Measurements from ENCODE around the gene MPZ.
"Not testable (repeated sequence)": the region's sequence is repeated elsewhere in the genome, so short reads cannot be mapped to it uniquely, and the experiment has no call there.

MPZ gene
- total RNA-seq: 2.0 to 3.1 reads per million in 2 donors

DNA sequence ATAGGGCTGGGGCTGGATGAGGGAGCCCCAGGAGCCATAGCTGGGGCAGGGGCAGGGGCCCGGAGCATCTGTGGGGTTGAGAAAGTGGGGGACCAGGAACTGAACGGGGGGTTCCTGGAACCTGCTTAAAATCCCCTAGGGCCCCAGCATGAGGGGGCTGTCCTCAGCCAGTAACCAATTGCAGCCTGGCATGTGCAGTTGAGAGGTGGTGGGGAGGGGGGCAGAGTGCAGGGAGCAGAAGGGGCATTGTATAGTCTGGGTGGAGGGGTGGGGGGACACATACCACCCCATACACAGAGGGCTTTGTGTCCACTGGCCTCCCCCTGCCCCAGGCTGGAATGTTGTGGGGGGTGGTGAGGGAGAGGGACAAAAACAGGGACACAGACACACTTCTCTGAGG lies at the start of gene MPZ:
TSS of gene MPZ (minus strand) at position 101 of the 400 bp plus-strand sequence. CDS start at position 38, 63 bp downstream.
- no peak for DNase-seq

DNA sequence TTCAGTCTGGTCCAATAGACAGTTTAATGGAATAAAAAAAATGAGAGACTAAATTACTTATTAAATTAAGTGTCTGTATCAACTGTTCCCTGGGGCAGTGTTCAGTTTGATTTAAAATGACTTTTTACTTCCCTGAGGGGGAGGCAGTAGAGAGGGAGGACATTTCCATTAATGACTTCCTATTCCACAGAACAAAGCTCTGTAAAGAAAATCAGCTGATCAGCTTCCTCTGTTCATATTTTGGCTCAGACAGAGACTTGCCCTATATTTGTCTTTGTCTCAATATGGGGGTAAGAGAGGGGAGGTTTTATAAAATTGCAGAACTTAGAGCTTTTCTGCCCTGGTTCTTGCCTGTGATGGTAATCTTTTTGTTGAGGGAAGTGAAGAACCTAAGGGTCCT lies 49.5 kb upstream of the MPZ start:
- DNase-seq: no peak

DNA sequence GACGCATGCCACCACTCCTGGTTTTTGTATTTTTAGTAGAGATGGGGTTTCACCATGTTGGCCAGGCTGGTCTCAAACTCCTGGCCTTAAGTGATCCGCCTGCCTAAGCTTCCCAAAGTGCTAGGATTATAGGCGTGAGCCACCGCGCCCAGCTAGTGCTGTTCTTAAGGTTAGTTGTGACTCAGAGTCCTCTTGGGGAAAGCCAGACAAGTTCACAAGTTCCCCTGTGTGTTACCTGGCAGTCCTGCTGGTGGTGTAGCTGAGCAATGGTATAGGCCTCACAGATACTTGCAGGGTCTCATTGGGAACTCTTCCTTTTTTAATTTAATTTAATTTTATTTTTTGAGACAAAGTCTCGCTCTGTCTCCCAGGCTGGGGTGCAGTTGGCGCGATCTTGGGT lies 47.3 kb upstream of the MPZ start:
- DNase-seq: no peak

- no peak for DNase-seq
Measured at GRCh38 chr1:161351482-161351881, 41.7 kb upstream of the MPZ start.

- no peak for DNase-seq
Measured at GRCh38 chr1:161350671-161351070, 40.9 kb upstream of the MPZ start.

GRCh38 chr1:161342821-161343220 lies 33.1 kb upstream of the MPZ start:
- no peak for DNase-seq

DNA sequence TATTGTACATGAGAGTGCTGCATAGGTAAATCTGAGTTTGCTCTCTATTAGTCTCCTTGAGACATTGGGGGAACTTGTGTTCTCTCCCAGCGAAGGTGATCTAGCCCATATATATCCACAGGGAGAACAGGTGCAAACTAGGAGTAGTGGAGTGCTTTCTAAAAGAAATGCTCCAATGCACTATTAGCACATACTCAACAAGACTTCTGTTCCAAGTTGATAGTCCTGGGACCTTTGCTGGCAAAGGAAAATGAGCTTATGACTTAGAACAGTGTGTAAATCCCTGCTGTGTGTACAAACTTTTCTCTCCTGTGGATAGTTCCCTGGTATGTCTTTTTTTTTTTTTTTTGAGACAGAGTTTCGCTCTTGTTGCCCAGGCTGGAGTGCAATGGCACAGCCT lies 32.4 kb upstream of the MPZ start:
- DNase-seq: no peak

- DNase-seq: no peak
Measured at GRCh38 chr1:161335796-161336195, 26.0 kb upstream of the MPZ start.

DNA sequence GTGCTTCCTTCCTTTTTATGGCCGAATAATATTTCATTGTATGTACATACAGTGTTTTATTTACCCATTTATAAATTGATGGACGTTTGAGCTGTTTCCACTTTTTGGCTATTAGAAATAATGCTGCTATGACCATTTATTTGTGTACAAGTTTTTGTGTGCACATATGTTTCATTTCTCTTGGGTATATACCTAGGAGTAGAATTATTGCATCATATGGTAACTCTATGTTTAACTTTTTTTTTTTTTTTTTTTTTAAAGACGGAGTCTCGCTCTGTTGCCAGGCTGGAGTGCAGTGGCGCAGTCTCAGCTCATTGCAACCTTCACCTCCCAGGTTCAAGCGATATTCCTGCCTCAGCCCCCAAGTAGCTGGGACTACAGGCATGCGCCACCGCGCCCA lies 23.4 kb upstream of the MPZ start:
- no peak for DNase-seq

GRCh38 chr1:161330346-161330745 lies 20.6 kb upstream of the MPZ start:
- no peak for DNase-seq

- no peak for DNase-seq
Measured at GRCh38 chr1:161324020-161324419, 14.3 kb upstream of the MPZ start.

DNA sequence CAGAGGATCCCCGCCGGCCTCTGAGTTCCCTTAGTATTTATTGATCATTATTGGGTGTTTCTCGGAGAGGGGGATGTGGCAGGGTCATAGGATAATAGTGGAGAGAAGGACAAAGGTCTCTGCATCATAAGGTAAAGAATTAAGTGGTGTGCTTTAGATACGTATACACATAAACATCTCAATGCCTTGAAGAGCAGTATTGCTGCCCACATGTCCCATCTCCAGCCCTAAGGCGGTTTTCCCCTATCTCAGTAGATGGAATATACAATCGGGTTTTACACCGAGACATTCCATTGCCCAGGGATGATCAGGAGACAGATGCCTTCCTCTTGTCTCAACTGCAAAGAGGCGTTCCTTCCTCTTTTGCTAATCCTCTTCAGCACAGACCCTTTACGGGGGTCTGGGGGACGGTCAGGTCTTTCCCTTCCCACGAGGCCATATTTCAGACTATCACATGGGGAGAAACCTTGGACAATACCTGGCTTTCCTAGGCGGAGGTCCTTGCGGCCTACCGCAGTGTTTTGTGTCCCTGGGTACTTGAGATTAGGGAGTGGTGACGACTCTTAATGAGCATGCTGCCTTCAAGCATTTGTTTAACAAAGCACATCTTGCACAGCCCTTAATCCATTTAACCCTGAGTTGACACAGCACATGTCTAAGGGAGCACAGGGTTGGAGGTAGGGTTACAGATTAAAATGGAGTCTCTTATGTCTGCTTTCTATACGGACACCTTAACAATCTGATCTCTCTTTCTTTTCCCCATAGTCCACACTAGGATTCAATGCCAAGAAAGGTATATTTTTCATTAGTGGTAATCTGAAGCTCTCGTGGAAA lies 6.3 kb upstream of the MPZ start:
- DNase-seq: not testable (repeated sequence)

- DNase-seq: peak; percentile 83
Measured at GRCh38 chr1:161314201-161314981, 4.6 kb upstream of the MPZ start, which contains the start of gene SDHC. Gene SDHC, plus strand, starts transcription at chr1:161314381. Its CDS starts 25 bp downstream, at chr1:161314406.

DNA sequence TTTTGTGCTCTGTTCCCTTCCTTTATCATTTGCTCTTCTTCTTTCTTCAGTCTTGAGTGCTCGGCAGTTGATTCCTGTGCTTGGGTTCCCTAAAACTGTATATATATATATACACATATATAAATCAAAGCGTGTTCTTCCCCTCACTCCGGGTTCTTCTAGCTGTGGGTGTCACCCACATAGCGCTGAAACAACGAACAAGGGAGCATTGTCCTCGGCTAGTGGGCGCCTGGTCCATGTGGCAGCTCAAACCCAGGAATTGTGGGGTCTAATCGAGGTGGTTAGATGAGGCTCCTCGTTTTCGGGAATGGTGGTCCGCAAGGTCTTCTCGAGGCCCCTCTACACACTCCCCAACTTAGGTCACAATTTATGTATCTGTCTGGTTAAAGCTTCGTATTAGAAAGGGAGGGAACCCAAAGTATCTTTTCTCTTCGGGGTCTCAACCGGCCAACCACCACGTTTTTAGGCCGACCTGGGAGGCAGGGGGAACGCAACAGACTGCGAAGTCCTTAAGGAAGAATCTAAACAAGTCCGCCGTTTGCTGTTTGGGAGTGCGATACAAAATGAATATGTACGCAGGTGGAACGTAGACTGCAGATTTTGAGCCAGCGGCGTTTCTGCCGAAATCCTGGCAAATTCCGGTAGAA lies 3.9 kb upstream of the MPZ start:
- DNase-seq: no peak

DNA sequence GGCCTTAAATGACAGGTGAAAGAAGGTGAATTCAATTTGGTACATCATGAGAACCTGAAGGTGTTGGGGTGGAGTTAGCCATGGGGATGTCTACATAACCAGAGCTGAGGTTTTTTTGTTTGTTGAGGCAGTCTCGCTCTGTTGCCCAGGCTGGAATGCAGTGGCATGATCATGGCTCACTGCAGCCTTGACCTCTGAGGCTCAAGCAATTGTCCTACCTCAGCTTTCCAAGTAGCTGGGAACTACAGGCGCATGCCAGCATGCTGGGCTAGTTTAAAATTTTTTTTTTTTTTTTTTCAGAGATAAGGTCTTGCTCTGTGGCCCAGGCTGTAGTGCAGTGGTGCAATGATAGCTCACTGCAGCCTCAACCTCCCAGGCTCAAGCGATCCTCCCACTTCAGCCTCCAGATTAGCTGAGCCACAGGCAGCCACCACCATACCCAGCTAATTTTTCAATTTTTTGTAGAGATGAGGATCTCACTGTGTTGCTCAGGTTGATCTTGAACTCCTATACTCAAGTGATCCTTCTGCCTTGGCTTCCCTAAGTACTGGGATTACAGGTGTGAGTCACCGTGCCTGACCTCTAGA lies 1.9 kb upstream of the MPZ start:
- no peak for DNase-seq

DNA sequence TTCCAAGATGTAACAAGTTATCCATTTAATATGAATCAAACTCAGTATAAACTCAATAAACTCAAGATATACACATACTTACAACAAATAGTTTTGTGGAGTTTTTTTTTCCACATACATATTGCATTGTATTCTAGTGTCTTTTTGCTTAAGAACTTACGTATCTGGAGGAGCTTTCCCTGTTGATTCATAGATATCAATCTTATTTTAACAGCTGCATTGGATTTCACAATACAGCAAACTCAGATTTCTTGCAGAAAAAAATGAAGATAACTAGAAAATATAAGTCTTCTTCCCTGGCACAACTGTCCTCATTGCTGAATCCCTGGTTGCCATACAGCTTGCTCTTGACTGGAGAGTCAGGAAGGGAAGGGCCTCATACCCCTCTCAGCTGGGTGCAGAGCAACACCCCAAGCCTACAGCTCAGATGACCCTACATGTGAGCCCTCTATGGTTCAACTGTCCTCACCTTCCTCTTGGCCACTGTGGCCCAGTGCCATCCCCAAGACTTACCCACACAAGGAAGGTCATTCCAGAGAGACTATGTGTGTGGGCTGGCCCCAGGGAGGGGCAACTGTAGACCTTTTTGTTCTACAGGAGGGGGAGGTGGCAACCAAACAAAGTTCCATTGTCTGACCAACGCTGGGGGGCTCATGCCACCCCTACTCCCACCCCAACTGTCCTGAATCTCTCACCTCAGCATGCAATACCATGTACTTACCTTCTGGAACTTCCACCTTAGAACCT lies 1.7 kb downstream of the MPZ start:
- DNase-seq: no peak

DNA sequence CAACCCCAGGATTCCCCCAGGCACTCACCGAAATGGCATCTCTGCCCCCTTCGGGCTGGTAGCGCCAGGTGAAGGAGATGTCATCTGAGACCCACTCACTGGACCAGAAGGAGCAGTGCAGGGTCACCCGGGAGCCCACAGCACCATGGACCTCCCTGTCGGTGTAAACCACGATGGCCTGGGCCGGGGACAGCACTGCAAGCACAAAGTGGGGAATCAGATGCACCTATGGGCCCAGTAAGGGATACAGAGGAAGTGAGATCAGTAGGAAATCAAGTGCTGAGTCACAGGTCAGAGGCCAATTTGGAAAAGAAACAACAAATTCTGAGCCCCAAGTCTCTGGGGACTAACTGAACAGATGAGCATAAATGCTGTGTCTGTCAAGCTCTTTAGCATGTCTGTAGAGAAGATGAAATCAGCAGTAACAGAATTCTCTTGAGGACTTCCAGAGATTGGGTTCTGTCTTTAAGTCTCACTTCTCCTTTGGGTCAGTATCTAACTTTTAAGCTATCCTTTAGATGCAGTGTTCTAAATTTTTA lies 2.5 kb downstream of the MPZ start:
- no peak for DNase-seq

DNA sequence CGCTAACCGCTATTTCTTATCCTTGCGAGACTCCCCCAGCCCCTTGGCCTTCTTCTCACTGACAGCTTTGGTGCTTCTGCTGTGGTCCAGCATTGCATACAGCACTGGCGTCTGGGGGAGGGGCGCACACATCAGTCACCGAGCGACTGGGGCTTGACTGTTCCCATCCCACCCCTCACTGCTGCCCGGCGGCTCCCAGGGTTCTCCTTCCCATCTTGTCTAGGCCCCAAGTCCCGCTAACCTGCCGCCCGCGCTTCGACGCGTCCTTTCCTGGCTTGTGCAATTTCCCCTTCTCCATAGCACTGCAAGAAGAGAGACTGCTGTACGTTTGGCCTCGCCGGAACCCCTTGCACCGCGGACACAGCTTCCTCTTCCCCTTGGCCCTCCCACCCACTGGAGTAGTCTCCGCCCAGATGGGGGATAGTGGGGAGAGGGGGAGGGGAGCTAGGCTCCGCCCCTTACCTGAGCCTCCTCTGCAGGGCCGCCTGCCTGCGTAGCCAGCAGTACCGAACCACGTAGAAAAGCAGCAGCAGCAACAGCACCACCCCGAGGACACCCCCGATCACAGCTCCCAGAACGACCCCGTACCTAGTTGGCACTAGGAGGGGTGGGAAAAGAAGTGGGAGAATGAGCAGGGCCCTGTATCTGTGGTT lies 3.8 kb downstream of the MPZ start:
- DNase-seq: peak; percentile 29

DNA sequence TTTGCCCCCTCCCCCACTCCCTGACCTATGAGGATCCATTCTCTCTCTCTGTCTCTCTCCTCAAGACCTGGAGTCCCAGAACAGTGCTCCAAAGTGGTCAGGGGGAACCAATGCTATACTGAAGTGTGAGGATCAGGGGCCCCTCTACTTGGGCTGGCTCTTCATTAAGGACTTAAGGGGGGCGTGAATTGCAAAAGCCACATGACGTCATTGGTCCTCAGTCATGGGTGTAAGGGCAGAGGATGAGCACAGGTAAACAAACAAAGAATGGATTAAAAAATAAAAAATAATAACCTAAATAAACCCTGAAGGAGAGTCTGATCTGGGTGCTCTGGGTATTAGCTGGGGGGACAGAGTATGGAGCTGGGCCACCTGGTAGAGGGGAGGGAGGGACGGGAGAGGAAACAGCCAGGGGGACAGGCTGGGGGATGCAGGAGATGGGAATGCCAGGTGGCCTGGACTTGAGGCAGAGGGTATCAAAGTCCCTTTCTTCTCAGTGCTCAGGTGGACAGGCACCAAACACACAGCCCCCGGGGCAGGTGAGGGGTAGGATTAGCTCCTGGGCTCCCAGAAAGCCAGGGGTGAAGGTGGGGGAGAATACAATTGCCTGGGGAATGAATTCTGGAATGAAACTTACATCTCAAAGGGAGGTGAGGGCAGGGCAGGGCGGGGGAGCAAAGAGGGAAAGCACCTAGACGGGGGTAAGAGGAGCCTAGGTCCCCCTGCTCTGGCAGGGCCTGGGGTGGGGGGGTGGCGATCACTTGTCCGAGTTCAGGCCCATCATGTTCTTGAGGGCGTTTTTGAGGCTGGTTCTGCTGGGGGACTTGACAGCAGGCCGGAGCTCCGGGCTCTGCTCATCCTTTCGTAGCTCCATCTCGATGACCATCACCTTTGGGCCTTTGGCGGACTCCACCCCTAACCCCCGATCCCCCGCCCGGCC lies 4.6 kb downstream of the MPZ start:
- no peak for DNase-seq

DNA sequence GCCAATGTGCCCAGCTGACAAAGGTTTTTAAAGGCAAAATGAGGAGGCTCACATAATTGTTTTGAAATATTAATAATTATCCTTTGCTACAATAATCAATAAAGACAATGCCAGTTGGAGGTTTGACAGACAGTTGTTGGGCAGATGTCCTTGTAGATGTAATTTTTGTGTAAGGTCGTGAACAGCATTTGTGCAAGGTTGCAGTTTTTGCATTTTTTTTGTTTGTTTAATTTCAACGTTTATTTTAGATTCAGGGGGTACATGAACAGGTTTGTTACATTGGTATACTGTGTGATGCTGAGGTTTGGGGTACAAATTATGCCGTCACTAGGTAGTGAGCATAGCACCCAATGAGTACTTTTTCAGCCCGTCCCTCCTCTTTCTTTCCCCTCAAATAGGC lies 9.3 kb downstream of the MPZ start:
- no peak for DNase-seq

Data from activated gamma-delta T cell (primary cell).